GM20000 (cell line): ENCODE data around the gene SLC25A25.

Experiments
- DNase-seq: peaks from one replicate; pipeline ENCODE4 v3.0.0; 2012; ENCODE audit warnings: low spot score
- TF ChIP-seq, protein P1 (sequence below): IDR thresholded peaks from 2 replicates; pipeline ENCODE4 v1.5.1; 2012; ENCODE audit warnings: mild to moderate bottlenecking, control low read depth; ENCODE audit errors: extremely low read depth, missing control alignments

The SLC25A25 gene

DNA sequence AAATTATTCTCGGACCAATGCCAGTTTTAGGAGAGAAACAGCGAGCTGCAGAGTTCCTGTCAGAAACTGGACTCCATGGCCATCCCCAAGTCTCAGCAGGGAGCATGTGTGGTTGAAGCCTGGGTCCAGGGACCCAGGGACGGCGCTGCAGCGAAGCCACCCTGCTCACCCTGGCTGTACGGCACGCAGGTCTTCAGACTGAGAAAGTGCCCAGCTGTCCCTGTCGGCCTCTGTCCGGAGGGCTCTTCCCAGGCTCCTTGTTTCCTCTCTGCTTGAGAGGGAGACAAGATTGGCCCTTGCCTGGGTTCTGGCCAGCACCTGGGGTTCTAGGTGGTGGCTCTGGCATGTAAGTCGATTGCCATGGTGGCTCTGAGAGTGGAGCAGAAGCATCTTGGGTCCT, 32.5 kb downstream of the SLC25A25 start:
- no peak for DNase-seq
- TF ChIP-seq, protein P1, sequence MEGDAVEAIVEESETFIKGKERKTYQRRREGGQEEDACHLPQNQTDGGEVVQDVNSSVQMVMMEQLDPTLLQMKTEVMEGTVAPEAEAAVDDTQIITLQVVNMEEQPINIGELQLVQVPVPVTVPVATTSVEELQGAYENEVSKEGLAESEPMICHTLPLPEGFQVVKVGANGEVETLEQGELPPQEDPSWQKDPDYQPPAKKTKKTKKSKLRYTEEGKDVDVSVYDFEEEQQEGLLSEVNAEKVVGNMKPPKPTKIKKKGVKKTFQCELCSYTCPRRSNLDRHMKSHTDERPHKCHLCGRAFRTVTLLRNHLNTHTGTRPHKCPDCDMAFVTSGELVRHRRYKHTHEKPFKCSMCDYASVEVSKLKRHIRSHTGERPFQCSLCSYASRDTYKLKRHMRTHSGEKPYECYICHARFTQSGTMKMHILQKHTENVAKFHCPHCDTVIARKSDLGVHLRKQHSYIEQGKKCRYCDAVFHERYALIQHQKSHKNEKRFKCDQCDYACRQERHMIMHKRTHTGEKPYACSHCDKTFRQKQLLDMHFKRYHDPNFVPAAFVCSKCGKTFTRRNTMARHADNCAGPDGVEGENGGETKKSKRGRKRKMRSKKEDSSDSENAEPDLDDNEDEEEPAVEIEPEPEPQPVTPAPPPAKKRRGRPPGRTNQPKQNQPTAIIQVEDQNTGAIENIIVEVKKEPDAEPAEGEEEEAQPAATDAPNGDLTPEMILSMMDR, result no peak

DNA sequence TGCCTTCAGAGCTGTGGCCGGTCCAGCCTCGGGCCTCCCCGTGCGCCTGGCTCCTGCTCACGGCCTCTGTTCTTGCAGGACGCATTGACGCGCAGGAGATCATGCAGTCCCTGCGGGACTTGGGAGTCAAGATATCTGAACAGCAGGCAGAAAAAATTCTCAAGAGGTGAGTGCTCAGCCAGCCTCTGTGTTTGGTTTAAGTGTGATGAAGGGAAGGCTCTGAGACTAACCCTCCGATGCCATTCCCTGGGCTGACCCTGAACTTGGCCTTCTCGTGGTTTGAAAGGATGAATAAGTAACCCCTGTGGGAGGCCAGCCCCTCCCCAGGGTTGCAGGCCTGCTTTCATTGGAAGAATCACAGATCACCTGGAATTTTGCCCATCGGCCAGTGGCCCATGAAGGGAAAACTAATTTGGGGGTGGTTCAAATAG, 33.2 kb downstream of the SLC25A25 start:
- TF ChIP-seq, protein P1, result no peak
- no peak for DNase-seq

DNA sequence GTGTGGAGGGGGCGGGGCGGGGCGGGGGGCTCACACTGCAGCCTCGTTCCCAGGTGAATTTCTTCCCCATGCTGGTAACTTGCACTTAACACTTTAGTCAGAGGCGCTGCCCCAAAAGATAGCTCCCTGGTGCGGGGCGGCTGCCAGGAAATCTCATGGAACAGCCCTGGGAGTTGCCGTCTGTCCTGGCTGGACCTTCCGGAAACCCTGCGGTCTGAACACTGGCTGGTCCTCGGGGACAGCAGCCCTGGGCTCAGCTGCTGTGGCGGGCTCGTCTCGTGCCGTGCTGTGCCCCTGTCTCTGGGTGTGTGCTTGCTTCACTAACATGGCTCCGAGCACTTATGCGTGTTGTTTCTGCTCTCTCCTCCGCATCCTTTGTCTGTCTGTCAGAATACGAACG, 33.7 kb downstream of the SLC25A25 start:
- DNase-seq, result no peak
- TF ChIP-seq, protein P1, result no peak

DNA sequence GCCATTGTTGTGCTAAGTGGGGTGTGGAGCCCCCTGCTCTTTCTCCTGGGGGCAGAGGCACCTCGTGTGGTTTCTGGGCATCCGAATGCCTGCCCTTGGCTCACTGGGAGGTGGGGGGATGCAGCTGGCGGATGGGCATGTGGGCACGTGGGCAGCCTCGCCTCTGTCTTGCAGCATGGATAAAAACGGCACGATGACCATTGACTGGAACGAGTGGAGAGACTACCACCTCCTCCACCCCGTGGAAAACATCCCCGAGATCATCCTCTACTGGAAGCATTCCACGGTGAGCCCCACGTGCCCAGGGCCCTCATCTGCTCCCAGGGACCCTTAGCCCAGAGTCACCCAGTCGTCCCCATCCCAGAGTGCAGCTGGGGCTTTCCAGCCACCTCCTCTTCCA, 34.2 kb downstream of the SLC25A25 start:
- no peak for DNase-seq
- TF ChIP-seq, protein P1, result no peak

DNA sequence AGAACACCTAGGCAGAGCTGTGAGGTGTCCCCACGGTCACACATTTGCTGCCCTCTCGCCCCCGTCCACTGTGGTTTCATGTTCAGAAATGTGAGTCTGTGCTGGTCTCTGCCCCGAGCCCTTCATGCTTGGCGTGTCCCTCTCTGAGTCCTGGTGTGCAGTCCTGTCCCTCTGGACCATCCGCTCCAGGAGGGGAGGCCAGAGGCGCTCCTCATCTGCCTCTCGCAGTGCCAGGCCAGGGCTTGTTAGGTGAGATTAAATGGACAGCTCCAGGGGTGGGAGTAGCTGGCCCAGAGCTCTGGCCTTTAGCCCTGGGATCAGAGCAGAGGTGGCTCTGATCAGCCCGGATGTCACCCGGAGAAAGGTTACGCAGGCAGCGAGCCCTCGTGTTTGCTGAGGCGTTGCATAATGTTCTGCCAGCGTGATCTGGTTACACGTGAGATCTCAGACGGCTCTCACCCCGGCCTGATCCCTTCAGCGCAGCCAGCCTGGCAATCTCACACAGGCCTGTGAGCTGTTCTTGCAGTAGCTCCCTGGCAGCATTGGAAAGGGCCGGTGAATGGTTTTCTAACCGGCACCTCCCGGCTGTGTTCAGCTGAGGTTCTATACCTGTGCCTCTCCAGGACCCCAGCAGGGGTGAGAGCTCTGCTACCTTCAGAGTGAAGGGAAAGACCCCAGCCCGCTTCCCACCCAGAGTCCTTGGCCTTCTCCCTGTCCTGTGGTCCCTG, 35.0 kb downstream of the SLC25A25 start:
- DNase-seq, result no peak
- TF ChIP-seq, protein P1, result no peak

DNA sequence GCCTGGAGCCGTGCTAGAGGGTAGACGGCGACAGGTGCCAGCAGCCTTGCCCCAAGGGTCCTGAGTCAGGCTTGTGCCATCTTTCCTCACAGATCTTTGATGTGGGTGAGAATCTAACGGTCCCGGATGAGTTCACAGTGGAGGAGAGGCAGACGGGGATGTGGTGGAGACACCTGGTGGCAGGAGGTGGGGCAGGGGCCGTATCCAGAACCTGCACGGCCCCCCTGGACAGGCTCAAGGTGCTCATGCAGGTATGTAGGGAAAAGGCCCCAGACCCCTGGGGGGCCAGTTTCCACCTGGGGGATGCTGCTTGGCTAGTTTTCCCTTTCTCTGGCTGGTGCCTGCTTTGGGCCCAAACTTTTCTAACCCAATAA, 35.5 kb downstream of the SLC25A25 start:
- no peak for DNase-seq
- TF ChIP-seq, protein P1, result no peak

DNA sequence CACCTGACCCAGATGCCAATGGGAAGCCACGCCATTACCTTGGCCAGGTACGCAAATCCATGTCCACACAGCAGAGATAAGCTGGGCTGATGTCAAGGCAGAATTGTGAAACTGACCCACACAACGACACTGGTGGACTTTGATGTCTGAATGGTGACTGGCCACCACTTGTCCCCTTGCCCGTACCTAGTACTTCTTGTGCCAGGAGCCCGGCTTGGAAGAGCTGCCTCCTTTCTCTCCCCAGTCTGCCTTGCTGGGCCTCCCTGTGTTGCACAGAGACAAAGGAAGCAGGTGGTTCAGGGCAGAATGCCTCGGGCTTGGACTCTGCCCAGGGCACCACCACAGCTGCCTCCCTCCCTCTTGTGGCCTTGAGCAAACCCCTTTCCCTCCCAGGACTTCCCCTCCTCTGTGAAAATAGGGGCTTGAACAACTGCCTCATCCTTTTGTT, 36.2 kb downstream of the SLC25A25 start:
- DNase-seq, result no peak
- TF ChIP-seq, protein P1, result no peak
